ENCODE measurements around the gene PTP4A1.
"Not testable (repeated sequence)": the region's sequence is repeated elsewhere in the genome, so short reads cannot be mapped to it uniquely, and the experiment has no call there.

PTP4A1 gene
- 0.84 to 9.7 reads per million in 2 donors for total RNA-seq

DNA sequence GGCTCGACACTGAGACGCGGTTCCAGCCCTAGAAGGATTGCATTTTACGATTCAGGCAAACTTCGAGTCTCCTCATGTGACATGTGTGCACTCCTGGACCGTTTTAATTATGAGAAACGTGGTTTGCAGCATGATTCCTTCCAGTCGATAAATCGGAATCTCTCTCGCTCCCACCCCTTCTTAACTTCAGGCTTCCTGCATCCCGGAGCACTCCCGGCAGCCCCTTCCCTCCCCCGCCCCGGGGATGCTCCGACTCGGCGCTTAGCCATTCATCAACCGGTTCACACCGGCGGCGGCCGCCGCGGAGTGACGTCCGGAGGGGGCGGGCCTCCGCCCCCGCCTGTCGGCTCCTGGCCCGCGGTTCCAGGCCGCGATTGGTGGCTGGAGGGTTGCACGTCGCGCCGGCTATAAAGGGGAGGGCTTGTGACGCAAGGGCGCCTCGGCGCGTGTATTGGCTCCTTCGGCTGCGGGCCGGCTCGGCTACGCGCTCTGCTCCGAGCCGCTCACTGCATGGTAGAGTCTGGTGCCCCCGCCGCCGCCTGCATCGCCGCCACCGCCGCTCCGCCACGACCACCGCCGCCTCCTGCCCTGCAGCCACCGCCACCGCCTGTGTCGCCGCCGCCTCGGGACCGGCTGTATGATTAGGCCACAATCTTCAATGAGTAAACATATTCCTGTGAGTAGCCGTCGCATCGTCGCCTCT, at the start of gene PTP4A1, which contains the start of gene LOC128125822:
TSS of gene PTP4A1 (plus strand) at position 437 of the 703 bp plus-strand sequence. CDS start 4,401 bp downstream, outside the sequence.
TSS of gene LOC128125822 (plus strand) at position 437 of the 703 bp plus-strand sequence.
- DNase-seq, result peak; percentile 94

DNA sequence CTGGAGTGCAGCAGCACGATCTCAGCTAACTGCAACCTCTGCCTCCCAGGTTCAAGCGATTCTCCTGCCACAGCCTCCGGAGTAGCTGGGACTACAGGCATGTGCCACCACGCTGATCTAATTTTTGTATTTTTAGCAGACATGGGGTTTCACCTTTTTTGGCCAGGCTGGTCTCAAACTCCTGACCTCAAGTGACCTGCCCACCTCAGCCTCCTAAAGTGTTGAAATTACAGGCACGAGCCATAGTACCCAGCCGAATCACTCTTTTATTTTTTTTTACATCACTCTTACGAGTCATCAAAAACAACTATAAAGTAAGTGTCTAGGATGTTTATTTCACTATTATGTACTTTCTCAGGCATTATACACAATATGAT, 49.4 kb upstream of the PTP4A1 start:
- not testable (repeated sequence) for DNase-seq

GRCh38 chr6:63523630-63524029, 48.6 kb upstream of the PTP4A1 start:
- no peak for DNase-seq

DNA sequence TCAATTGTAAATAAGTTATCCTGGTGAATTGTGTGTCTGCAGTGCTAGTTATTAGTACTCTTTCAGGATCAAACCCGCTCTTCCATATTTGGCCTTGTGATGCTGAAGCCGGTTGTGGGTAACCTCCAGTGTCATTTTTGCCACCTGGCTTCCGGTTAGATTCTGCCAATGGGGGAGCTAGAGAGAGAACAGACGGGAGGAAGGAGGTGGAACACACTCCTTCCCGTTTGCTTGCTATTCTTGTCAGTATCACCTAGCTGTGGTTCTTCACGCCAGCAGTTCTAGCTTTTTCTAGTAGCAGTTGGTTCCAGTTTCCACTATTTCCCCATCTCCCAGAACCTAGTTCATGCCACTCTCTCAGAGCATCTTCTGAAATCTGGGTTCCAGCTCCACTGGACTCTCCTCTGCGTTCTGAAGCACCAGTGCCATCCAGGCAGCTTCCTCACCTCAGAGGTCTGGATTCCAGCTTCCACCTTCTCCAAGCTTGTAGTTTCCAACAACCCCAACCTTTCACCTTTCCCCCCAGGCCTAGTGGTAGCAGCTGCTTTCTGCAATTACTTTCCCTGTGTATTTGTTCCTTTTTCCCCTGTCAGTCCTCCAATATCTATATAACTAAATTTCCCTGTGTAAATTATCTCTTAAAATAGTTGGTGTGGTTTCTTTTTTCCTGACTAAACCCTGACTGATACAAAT, 46.9 kb upstream of the PTP4A1 start:
- no peak for DNase-seq

DNA sequence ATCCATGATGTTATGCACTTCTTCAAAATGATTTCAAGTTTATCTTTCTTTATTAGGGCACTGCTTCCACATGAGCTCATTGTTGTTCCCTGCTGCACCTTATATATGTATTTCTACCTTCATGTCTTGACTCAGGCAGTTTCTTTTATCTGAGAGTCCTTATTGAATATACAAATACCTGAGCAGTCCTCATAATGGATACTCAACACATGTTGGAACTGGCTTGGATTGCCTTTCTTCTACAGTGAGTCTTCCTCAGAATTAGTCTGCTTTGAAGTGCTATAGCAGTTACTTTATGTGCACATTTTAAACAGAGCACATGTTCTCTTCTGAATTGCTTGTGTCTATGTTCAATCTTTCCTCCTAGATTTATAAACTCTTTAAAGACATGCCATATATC, 45.3 kb upstream of the PTP4A1 start:
- no peak for DNase-seq

DNA sequence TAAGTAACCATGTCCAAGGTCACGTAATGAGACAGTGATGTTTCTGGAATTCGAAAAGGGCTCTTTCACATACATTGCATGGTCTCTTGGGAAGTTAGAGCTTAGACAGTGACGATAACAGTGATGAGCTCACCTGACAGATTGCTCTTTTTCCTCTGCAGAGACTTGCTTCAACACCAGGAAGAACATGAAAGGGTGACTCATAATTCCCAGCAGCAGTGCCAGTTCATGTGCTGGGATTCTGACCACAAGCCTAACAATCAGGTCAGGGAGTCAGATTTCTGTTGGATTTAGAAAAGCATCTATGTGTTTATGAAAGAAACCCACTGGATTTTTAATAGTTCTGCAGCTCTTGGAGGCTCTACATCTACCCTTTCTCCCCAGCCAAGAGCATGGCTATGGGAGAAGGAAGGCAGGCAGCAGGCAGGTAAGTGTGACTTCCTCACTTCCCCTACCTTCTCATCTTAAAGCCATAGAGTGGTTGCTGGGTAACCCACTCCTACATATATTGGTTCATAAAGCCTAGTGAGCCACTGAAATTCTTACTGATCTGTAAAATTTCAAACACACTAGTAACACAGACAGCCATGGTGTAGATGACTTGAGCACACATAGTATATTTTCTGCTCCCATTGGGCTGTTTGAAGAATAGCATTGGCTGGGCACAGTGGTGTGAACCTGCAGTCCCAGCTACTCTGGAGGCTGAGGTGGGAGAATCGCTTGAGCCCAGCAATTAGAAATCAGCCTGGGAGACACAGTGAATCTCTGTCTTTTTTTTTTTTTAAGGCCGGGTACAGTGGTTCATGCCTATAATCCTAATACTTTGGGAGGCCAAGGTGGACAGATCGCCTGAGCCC, 44.4 kb upstream of the PTP4A1 start:
- DNase-seq, result no peak

- DNase-seq, result no peak
These were observed 42.8 kb upstream of the PTP4A1 start for GRCh38 chr6:63529498-63529897.

- DNase-seq, result no peak
These were observed 42.1 kb upstream of the PTP4A1 start for GRCh38 chr6:63530182-63530581.

DNA sequence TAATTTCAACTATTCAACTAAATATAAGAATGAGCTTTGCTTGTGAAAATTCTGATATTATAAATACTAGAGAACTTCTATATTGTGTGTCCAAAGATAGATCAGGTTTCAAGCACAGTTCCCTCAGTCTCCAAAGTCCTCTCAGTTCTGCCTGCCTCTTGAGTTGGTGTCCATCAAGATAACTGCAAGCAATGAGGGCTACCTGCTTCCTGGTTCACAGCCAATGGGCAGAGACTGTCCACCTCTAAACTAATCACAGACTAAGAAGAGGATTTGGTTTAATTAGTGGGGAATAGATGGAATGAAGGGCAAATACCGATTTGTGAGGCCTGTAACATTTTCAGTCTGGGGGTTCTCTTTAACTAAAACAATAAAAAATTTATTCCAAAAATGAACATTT, 41.3 kb upstream of the PTP4A1 start:
- no peak for DNase-seq

DNA sequence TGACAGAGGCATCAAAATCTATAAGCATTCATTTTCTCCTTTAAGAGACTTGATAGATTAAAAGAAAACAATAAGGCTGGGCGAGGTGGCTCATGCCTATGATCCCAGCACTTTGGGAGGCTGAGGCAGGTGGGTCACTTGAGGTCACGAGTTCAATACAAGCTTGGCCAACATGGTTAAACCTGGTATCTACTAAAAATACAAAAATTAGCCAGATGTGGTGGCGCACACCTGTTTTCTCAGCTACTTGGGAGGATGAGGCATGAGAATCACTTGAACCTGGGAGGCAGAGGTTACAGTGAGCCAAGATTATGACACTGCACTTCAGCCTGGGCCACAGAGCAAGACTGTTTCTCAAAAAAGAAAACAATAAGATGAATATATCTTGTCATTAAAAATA, 39.3 kb upstream of the PTP4A1 start:
- DNase-seq, result no peak

GRCh38 chr6:63533952-63534351, 38.3 kb upstream of the PTP4A1 start:
- no peak for DNase-seq

DNA sequence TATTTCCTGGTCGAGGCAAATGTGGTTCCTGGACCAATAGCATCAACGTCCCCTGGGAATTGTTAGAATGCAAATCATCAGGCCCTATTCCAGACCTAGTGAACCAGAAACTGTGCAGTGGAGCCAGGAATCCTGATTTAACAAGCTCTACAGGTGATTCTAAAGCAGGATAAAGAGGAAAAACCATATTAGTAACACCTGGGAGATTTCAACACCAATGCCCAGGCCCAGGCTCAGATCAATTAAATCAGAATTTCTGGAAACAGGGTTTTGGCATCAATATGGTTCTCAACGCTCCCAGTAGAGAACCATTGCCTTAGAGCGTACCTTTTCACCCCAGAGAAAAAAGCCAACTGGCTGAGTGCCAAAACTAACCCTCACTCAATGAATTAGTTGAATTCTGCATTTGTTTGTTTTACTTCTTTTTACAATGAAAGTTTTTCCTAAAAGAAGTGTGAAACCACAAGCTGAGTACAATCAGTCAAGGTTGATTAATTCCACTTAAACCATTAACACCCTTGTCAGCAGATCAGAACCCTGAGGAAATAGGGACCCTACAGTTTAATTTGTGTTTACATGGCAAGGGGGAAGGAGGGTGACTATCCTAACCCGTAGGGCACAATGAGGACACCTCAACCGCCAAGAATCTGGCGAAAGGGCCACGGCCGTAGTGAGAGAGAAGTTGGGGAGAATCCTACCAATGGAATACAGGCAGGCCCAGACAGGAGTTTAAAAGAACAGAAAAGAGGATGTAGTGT, 34.9 kb upstream of the PTP4A1 start:
- no peak for DNase-seq

DNA sequence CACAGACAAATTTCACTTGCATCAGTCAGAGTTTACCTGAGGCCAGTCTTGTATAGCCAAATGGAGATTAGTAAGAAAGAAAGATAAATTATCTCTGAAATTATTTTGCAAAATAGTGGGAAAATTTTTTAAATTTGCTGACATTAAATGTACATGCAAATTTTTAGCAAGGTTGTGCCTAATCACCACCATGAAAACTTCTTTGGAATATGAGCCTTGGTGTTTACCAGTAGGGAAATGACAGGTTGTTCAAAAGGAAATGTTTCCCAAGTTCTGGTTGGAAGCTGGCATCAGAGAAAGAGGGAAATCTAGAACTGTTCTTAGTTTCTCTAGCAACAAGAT, 34.4 kb upstream of the PTP4A1 start:
- no peak for DNase-seq

- no peak for DNase-seq
These were observed 33.7 kb upstream of the PTP4A1 start for GRCh38 chr6:63538550-63538949.

GRCh38 chr6:63543001-63543400, 29.3 kb upstream of the PTP4A1 start:
- DNase-seq, result no peak

GRCh38 chr6:63543982-63544381, 28.3 kb upstream of the PTP4A1 start:
- no peak for DNase-seq

DNA sequence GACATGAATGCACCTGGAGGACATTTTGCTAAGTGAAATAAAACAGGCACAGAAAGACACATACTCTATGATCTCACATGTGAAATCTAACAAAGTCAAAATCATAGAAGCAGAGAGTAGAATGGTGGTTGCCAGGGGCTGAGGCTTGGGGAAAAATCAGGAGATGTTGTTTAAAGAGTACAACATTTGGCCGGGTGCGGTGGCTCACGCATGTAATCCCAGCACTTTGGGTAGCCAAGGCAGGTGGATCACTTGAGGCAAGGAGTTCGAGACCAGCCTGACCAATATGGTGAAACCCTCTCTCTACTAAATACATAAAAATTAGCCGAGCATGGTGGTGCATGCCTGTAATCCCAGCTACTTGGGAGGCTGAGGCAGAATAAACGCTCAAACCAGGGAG, 26.0 kb upstream of the PTP4A1 start:
- no peak for DNase-seq

DNA sequence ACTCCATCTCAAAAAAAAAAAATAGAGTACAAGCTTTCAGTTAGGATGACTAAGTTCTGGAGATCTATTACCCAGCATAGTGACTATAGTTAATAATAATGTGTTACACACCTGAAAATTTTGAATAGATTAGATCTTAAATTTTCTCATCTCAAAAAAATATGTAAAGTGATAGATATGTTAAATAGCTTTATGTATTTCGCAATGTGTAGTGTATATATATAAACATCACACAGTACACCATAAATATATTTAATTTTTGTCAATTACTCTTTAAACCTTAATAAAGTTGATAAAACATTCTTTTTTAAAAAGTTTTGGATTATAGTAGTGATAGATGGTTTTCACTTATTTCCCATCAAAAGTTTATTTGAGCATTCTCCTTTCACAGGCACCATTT, 25.6 kb upstream of the PTP4A1 start:
- no peak for DNase-seq

- no peak for DNase-seq
These were observed 23.2 kb upstream of the PTP4A1 start for GRCh38 chr6:63549076-63549475.

DNA sequence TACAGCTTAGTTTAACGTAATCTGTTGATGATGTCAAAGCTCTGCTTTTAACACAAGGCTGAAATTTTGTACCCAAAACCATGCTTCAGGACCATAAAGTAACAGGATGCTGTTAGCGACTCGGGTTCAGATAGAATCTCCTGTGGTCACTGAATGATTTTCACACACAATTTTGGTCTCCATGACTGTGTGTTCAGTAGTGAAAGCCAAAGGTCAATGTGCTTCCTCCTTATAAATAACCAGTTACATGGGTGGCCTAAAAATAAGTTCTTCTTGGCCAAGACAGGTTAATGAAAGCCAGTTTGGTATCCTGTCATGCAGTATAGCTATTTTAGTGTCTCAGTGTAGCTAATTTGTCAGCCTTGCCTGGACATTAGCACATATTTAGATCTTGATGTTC, 19.1 kb upstream of the PTP4A1 start:
- no peak for DNase-seq

GRCh38 chr6:63553900-63554299, 18.4 kb upstream of the PTP4A1 start:
- no peak for DNase-seq

DNA sequence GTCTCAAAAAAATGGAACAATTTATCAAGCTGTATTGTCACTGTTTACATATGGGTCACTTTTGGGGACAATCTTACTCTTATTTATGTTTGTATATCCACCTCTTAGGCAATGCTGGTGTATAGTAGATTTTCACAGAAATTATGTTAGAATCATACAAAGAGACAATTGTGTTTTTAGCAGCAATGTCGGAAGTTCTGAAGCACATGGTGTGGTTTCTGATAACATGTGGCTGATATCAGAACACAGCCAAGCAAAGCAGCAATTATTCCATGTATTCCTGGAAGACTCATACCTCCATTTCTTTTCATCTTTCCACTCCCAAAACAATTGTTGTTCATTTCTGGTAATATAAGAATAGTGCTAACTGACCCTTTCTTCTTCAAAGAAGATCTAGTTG, 17.5 kb upstream of the PTP4A1 start:
- DNase-seq, result no peak

- no peak for DNase-seq
These were observed 15.9 kb upstream of the PTP4A1 start for GRCh38 chr6:63556369-63556768.
